HG03354 (cell line): Measurements from ENCODE around the gene TMEM179B.

Experiments used
- ATAC-seq: cut with Tn5 transposase; IDR thresholded peaks from one replicate; pipeline ENCODE4 v1.9.1; 2021; ENCODE audit warnings: mild to moderate bottlenecking; ENCODE audit not compliant: unreplicated experiment, poor library complexity, severe bottlenecking

TMEM179B gene

GRCh38 chr11:62830904-62831519 is 43.8 kb downstream of the TMEM179B start:
- no peak for ATAC-seq

- ATAC-seq = peak; percentile 84
These were observed 44.5 kb downstream of the TMEM179B start, which contains the start of gene STX5 for GRCh38 chr11:62831520-62832335. STX5 (minus strand) TSS chr11:62832051; CDS start chr11:62831243, 808 bp downstream.

GRCh38 chr11:62832336-62833234 is 45.4 kb downstream of the TMEM179B start, which contains the start of gene TEX54:
TEX54 (minus strand) TSS chr11:62832841.
- ATAC-seq = peak; percentile 15

GRCh38 chr11:62835336-62835735 is 48.1 kb downstream of the TMEM179B start:
- no peak for ATAC-seq

GRCh38 chr11:62839050-62839945 is 52.1 kb downstream of the TMEM179B start, which contains the start of gene WDR74:
WDR74 (minus strand) TSS chr11:62839590; CDS start chr11:62839570, 20 bp downstream.
- peak; percentile 49 for ATAC-seq
